ENCODE results near the gene AJM1.
"Not testable (repeated sequence)": the region's sequence is repeated elsewhere in the genome, so short reads cannot be mapped to it uniquely, and the experiment has no call there.

AJM1 gene

DNA sequence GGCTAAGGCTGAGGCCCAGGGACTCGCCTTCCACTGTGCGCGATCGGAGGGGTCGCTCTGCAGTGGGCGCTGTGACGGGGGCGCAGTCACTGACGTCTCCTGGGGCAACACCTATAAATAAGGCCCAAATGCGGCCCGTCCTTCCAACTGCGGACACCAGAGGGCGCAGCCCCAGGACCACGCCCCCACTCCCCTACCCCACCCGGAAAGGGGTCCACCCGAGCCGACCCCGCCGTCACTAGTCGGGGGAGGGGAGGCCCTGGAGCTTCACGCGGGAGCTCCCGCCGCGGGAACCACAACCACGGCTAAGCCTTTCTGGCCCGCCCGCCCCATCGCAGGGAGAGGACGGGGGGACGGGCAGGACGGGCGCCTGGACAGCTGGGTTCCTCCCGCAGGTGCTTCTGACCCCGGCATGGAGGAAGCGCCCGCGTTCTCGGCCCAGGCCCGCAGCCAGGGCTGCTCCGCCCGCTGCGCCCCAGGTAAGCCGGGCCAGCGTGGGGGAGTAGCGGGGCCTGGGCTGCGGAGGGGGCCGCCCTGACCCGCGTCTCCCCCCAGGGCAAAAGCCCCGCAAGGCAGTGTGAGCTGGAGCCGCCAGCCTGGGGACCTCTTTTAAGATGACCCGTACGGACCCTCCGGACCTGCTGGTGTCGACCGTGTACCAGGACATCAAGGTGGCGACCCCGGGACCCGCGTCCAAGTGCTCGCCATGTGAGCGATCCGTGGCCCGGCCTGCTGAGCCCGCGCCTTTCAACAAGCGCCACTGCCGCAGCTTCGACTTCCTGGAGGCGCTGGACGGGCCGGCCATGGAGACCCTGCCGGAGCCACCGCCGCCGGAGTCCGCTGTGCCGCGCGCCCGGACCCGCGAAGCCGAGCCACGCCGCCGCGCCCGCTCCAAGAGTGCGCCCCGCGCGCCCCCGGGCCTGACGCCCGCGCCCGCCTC is 1.8 kb downstream of the AJM1 start:
- in situ Hi-C loops (cut with MboI; ENCODE audit: low sequenced_read_pairs): not testable (repeated sequence)

DNA sequence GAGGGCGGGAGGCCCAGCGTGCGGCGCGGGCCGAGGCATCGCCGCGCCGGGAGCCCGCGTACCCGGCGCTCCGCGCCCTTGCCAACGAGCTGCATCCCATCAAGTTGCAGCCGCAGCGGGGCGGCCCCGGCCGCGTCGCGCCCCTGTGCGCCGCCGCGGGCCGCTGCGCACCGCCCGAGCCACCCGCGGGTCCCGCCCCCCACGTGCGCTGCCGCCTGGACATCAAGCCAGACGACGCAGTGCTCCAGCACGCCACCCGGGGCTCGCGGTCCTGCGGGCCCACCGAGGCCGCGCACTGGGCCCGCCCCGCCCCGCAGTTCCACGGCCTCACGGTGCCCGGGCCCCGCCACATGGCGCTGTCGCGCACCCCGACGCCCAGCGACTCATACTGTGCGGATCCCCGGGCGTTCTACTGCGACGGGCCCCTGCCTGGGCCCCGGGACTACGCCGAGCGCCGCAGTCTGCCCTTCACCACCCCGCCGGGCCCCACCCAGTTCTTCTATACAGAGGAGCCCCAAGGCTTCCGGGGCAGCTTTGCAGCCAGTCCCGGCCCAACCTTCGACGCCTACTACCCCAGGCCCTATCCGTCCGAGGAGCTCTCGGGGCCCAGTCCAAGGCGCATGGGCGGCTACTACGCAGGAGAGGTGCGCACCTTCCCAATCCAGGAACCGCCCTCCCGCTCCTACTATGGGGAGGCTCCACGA is 2.6 kb downstream of the AJM1 start:
- in situ Hi-C loops (cut with MboI; ENCODE audit: low sequenced_read_pairs): no loop called here

DNA sequence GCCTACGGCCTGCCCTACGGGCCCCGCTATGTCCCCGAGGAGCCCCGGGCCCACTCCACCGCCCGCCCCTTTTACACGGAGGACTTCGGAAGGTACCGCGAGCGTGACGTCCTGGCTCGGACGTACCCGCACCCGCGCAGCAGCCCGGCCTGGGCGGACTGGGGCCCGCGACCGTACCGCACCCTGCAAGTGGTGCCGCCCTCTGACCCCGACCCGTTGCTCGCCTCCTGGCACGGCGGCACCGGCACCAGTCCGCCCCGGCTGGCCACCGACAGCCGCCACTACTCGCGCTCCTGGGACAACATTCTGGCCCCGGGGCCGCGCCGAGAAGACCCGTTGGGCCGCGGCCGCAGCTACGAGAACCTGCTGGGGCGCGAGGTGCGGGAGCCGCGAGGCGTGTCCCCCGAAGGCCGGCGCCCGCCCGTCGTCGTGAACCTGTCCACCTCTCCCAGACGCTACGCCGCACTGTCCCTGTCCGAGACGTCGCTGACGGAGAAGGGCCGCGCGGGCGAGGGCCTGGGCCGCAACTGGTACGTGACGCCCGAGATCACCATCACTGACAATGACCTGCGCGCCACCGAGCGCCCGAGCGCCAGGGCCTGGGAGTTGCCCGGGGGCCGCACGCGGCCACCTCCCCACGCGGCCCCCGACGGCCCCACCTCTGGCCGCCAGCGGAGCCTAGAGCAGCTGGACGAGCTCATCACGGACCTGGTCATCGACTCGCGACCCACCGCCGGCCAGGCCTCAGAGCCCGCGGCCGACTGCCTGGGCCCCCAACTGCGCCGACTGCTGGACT is 3.4 kb downstream of the AJM1 start:
- in situ Hi-C loops (cut with MboI; ENCODE audit: low sequenced_read_pairs): no loop called here

DNA sequence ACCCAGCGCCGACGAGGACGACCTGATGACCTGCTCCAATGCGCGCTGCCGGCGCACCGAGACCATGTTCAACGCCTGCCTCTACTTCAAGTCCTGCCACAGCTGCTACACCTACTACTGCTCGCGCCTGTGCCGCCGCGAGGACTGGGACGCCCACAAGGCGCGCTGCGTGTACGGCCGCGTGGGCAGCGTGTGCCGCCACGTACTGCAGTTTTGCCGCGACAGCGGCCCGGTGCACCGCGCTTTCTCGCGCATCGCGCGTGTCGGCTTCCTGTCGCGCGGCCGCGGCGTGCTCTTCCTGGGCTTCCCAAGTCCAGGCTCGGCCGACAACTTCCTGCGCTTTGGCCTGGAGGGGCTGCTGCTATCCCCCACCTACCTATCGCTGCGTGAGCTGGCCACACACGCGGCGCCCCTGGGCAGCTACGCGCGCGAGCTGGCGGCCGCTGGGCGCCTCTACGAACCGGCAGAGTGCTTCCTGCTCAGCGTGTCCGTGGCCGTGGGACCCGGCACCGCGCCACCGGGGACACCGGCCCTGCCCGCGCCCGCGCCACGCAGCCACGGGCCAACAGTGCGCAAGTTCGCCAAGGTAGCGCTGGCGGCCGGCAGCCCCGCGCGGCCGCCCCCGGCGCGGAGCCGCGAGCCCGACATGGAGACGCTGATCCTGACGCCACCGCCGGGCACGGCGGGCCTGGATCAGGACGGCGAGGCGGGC is 4.3 kb downstream of the AJM1 start:
- in situ Hi-C loops (cut with MboI; ENCODE audit: low sequenced_read_pairs): no loop called here

DNA sequence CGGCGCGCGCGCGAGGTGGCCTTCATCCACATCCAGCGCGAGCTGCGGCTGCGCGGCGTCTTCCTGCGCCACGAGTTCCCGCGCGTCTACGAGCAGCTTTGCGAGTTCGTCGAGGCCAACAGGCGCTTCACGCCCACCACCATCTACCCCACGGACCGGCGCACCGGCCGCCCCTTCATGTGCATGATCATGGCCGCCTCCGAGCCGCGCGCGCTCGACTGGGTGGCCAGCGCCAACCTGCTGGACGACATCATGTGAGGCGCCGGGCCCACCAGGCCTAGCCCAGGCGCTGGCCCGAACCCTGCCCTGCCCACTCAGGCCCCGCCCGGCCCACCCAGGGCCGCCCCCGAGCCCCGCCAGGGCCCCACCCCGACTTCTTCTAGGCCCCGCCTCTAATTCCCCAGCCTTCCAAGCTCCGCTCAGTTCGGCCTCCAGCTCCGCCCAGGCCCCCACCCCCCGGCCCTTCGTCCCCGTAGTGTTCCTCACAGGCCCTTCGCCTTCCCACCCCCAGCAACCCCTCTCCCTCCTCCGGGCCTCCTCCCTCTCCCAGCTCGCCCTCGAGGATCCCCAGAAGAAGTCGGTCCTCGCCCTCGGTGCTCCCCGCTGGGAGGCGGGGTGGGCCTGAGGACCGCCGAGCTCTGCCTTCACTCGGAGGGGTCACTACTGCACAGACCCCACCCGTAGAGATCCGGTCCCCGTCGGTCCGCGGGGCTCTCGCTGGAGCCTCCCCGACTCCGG is 5.0 kb downstream of the AJM1 start:
- in situ Hi-C loops (cut with MboI; ENCODE audit: low sequenced_read_pairs): no loop called here

DNA sequence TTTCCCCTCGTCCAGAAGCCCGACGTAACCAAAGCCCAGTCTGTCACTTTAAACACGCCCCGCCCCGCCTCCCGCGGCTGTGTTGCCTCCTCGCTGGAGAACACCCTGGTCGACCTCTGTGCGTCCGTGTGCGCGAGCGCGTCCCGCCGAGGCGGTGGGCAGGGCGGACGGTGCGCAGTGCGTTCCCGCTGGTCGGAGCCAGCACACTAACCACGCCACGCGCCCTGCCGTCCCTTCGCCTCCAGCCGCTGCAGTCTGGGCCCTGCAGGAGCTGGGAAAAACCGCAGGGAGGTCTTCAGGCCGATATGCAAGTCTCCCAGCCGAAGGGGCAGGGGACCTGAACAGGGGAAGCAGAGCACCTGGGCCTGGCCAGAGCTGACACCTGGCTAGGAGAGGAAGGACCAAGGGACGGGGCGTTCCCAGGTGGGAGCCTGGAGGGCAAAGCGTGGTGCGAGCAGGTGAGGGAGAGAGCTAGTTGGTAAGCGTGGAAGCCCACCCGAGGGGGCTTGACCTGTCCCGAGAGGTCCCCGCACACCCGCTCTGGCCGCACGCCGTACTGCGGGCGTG is 5.6 kb downstream of the AJM1 start:
- in situ Hi-C loops (cut with MboI; ENCODE audit: low sequenced_read_pairs): no loop called here

DNA sequence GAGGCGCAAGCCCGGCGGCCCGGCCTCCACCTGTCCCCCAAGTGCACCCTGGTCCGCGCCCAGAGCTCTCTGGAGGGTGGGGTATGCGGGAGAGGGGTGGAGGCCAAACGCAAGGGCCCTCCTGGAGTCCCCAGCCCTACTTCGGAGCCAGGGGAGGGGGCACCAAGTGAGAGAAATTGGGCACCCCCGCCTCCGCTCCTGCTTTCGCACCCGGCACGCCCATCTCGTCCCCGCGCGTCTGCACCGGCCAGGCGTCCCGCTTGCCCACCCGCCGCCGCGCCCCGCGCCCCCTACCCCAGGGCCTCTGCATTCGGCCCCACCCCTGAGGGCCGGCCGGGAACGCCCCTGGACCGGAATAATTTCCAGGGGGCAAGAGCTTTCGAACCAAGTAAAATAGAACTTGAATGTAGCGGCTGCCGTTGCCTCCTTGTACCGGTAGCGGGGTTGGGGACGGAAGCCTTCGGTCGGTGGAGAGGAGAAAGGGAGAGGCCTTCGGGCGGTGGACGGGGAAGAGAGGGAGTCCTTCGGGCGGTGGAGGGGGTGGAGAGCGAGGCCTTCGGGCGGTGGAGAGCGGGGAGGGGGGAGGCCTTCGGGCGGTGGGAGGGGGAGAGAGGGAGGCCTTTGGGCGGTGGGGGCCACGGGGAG is 6.2 kb downstream of the AJM1 start:
- in situ Hi-C loops (cut with MboI; ENCODE audit: low sequenced_read_pairs): no loop called here

DNA sequence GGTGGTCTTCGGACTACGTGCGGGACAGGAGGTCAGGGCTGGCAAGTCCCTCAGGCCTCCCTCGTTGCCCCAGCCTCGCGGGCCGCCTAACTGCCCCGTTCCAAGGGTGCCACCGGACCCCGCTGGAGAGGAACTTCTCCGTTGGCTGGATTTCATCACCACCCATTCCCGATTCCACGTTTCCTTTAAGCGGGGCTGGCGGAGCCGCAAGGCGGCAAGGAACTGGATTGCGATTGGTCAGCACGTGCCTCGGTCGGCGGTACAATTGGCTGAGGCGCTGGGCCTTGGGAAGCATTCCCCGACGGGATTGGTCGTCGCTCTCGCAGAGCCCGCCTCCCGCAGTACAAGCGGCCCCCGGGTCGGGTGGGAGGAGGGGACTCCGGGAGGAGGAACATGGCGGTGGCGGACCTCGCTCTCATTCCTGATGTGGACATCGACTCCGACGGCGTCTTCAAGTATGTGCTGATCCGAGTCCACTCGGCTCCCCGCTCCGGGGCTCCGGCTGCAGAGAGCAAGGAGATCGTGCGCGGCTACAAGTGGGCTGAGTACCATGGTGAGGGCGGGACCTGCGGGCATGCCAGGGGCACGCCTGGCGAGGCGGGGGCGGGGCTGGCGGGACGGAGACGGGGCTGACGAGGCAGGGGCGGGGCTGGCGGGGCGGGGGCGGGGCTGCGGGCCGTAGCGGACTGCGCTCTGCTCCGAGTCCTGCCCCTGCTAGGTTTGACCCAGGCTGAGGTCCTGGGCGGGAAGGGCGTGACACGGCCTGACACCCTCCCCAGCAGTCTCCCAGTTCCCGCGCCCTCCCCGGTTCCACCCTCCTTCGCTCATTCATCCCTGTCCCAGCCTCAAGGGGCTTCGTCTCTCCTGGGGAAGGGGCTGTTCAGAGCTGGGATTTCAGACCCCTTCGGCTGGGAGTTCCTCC is 7.0 kb downstream of the AJM1 start, which contains the start of gene PHPT1:
TSS of gene PHPT1 (plus strand) at position 372 of the 922 bp plus-strand sequence. CDS start at position 394, 22 bp downstream.
- in situ Hi-C loops (cut with MboI; ENCODE audit: low sequenced_read_pairs): no loop called here

DNA sequence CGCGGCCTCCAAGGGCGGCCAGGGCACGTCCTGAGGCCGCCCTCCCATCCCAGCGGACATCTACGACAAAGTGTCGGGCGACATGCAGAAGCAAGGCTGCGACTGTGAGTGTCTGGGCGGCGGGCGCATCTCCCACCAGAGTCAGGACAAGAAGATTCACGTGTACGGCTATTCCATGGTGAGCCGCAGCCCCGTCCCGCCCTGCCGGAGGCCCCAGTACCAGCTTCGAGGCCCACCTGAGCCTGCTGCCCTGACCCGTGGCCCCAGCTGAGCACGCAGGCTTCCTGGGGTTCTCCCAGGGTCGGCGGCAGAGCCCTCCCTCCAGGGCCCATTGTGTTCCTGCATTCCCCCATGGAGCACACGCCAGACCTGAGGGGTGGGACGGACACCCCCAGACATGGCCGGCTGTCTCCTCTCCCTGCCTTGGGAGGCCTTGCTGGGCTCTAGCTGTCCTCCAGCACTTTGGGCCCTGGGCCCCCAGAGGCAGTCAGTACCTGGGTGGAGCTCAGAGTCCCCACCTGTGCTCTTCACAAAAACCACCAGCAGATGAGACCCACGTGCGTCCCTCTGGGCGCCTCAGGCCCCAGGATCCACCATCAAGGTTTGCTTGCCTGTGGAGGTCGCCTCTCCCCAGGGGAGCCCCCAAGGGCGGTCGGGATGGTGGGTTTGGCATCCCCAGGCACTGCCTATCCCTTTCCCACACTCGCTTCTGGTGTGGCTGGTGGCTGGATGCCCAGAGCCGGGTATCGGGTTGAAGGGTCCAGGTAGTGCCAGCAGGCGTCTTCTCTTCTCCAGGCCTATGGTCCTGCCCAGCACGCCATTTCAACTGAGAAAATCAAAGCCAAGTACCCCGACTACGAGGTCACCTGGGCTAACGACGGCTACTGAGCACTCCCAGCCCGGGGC is 7.9 kb downstream of the AJM1 start:
- in situ Hi-C loops (cut with MboI; ENCODE audit: low sequenced_read_pairs): no loop called here

DNA sequence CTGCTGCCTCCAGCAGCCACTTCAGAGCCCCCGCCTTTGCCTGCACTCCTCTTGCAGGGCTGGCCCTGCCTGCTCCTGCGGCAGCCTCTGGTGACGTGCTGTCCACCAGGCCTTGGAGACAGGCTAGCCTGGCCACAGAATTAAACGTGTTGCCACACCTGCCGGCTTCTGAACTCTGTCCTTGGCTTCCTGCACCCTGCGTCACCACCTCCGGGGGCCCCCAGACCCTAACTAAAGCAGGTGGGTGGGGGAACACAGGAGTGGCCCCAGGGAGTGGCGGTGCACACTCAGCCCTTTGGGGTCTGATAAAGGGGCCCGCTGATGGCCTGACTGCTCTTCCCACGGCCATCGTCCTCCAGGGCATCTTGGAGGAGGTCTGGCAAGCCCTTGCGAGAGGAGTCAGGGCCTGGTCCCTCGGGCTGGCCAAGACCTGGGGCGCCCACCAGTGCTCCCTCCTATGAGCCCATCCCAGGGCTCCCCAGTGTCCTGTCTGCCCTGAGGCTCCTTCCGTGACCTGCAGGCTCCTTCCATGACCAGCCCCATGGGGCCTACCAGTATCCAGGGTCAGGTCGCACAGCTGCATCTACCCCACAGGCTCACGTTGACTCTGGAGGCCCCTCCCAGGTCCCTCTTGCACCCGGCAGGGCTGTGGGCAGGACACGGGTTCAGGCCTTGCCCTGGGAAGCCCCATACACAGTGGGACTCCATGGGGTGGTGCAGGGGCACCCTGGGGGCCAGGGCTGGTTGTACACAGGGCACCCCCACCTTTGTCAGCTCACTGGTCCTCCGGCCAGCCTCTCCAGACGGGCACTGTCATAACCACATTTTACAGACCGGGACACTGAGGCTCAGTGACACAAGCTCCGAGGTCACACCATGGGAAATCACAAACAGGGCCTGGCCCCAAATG is 8.8 kb downstream of the AJM1 start:
- in situ Hi-C loops (cut with MboI; ENCODE audit: low sequenced_read_pairs): no loop called here

DNA sequence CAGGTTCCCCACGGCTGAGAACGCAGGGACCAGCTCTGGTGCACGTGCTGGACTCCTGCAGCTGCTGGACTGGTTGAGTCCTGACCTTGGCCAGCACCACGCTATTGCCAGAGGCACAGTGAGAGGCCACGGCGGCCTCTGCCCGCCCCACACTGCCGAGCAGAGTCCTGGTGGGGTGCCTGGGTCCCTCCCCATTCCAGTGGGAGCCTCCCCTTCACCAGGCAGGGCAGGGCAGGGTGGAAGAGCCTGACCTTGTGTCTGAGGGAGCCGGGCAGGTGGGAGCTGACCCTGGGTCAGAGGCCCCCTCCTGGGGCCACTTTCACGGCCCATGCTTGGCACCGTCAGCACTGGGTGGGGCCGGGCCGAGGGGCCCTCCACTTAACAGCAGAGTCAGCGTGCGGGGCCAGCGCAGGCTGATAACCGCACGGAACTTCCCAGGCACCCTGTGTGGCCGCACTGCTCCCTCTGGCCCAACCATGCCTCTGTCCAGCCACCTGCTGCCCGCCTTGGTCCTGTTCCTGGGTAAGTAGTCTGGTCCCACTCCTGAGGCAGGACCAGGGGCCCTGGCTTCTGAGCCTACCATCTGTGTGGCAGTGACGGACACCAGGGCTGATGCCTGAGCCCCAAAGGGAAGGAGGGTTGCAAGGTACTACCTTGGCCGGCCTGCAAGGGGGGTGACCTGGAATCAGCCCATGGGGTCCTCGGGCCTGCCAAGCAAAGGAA is 9.8 kb downstream of the AJM1 start, which contains the start of gene MAMDC4:
TSS of gene MAMDC4 (plus strand) at position 406 of the 723 bp plus-strand sequence. CDS start at position 477, 71 bp downstream.
- in situ Hi-C loops (cut with MboI; ENCODE audit: low sequenced_read_pairs): no loop called here

DNA sequence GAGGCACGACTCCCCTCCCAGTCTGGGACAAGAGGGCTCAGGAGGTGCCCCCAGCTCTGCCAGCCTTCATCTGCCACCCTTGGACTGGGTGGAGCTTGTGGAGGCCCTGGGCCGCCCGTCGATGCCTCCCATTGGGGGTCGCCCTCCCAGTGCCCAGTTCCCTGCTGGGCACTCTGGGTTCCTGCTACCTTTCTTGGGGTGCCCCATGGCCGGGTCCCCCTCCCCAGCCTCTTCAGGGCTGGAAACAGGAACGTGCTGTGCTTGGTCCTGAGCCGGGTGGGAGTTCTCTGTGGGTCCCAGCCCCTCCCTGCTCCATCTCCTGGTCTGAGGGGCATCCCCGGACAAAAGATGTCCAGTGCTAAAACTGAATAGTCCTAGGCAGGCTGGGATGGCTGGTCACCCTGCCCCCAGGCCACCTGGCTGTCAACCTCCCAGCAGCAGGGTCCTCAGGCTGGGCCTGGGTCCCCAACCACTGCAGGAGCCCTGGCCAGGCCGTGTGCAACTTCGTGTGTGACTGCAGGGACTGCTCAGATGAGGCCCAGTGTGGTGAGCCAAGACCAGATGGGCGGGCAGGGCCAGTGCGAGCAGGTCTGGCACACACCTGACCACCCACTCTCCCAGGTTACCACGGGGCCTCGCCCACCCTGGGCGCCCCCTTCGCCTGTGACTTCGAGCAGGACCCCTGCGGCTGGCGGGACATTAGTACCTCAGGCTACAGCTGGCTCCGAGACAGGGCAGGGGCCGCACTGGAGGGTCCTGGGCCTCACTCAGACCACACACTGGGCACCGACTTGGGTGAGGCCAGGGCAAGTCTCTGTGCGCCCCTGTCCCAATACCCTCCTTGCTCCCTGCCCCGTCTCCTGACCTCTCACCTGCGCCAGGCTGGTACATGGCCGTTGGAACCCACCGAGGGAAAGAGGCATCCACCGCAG is 10.7 kb downstream of the AJM1 start:
- in situ Hi-C loops (cut with MboI; ENCODE audit: low sequenced_read_pairs): no loop called here

DNA sequence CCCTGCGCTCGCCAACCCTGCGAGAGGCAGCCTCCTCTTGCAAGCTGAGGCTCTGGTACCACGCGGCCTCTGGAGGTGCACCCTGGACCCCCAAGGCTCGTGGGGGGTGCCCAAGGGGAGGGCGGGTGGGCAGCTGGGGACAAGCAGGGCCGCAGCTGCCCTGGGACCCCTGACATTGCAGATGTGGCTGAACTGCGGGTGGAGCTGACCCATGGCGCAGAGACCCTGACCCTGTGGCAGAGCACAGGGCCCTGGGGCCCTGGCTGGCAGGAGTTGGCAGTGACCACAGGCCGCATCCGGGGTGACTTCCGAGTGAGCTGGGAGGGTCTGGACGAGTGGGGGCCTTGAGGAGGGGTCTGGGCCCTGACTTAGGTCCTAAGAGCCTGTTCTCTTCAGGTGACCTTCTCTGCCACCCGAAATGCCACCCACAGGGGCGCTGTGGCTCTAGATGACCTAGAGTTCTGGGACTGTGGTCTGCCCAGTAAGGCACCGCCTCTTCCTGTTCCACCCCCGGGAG is 11.4 kb downstream of the AJM1 start:
- in situ Hi-C loops (cut with MboI; ENCODE audit: low sequenced_read_pairs): no loop called here
